ENCODE data around the gene BCLAF1. TPM values are rescaled to one million over a fixed set of nuclear protein-coding genes. Genes with fewer than 3 reads are reported as not detected.

Gene BCLAF1
- polyA plus RNA-seq, 3 donors, result 32.5 to 75.8 (median 47.0) TPM

DNA sequence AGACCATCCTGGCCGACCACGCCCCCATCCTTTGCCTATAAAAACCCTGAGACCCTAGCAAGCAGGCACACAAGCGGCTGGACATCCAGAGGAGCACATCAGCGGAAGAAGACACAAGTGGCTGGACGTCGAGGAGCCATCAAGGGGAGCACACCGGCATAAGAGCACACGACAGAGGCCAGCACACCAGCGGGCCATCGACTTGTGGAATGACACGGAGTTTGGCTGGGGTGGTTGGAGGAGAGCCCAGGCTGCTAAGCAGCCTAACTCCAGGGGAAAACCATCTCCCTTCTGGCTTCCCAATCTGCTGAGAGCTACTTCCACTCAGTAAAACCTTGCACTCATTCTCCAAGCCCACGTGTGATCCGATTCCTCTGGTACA is 44.8 kb upstream of the BCLAF1 start:
- Histone ChIP-seq H3K36me3 (replicated peaks in 1 of 2; ENCODE audit: control insufficient read depth in 1 of 2, insufficient read depth in 2 of 2, low read length in 2 of 2) (no peaks in the 10 kb centered on the region), H2AFZ (ENCODE audit: insufficient read depth, low read depth, low read length, poor library complexity, severe bottlenecking) (no peak overlapping the region), H3K4me1 (ENCODE audit: control insufficient read depth in 1 of 2, insufficient read depth in 2 of 2, low read length in 2 of 2) (no peaks in the 10 kb centered on the region), H3K9me3 (replicated peaks in 1 of 2; ENCODE audit: control insufficient read depth in 1 of 2, insufficient read depth in 1 of 2, low read length in 2 of 2) (no peaks in the 10 kb centered on the region), H3K4me3 (replicated peaks in 1 of 3; ENCODE audit: low read depth in 2 of 3, low read length in 3 of 3) (no peak overlapping the region), H4K20me1 (ENCODE audit: insufficient read depth, low read length) (no peaks in the 10 kb centered on the region), H3K27ac (ENCODE audit: low read depth in 1 of 2, low read length in 2 of 2) (no peak overlapping the region), H3K79me2 (ENCODE audit: insufficient read depth, low read length) (no peaks in the 10 kb centered on the region), H3K27me3 (ENCODE audit: control insufficient read depth in 2 of 2, insufficient read depth in 2 of 2, low read length in 2 of 2) (no peaks in the 10 kb centered on the region), H3K9ac (ENCODE audit: insufficient read depth, low read length, poor library complexity, severe bottlenecking) (no peak overlapping the region), H3K4me2 (replicated peaks; ENCODE audit: extremely low read depth, low read length, poor library complexity, severe bottlenecking) (no peak overlapping the region)
- WGBS (ENCODE audit: insufficient coverage), result 93% methylated on average over 9 of the region's 13 CpGs
- Mint-ChIP-seq H3K4me1 (no peaks in the 10 kb centered on the region), H3K27ac (no peak overlapping the region), H3K36me3 (no peaks in the 10 kb centered on the region), H3K27me3 (ENCODE audit: low read depth in 3 of 3) (peaks cover 0 to 4% (median 2%) of the 10 kb centered on the region in 3 donors), H3K4me3 (no peak overlapping the region), H3K9me3 (peaks cover 0 to 1% (median 0%) of the 10 kb centered on the region in 7 donors)
- no peak for TF ChIP-seq CTCF (IDR thresholded peaks at IDR 0.05)
- no peak for DNase-seq
- intact Hi-C loops (cut with micrococcal nuclease), result no loop called here

- peaks cover 0 to 4% (median 2%) of the 10 kb centered on the region in 3 donors for H3K27me3 Mint-ChIP-seq (ENCODE audit: low read depth in 3 of 3)
- Histone ChIP-seq H3K4me1 (ENCODE audit: control insufficient read depth in 1 of 2, insufficient read depth in 2 of 2, low read length in 2 of 2) (no peaks in the 10 kb centered on the region), H3K9ac (ENCODE audit: insufficient read depth, low read length, poor library complexity, severe bottlenecking) (no peak overlapping the region), H3K36me3 (replicated peaks in 1 of 2; ENCODE audit: control insufficient read depth in 1 of 2, insufficient read depth in 2 of 2, low read length in 2 of 2) (no peaks in the 10 kb centered on the region), H4K20me1 (ENCODE audit: insufficient read depth, low read length) (no peaks in the 10 kb centered on the region), H3K9me3 (replicated peaks in 1 of 2; ENCODE audit: control insufficient read depth in 1 of 2, insufficient read depth in 1 of 2, low read length in 2 of 2) (no peaks in the 10 kb centered on the region), H3K27ac (ENCODE audit: low read depth in 1 of 2, low read length in 2 of 2) (no peak overlapping the region), H3K4me2 (replicated peaks; ENCODE audit: extremely low read depth, low read length, poor library complexity, severe bottlenecking) (no peak overlapping the region), H2AFZ (ENCODE audit: insufficient read depth, low read depth, low read length, poor library complexity, severe bottlenecking) (no peak overlapping the region), H3K4me3 (replicated peaks in 1 of 3; ENCODE audit: low read depth in 2 of 3, low read length in 3 of 3) (no peak overlapping the region), H3K27me3 (ENCODE audit: control insufficient read depth in 2 of 2, insufficient read depth in 2 of 2, low read length in 2 of 2) (no peaks in the 10 kb centered on the region), H3K79me2 (ENCODE audit: insufficient read depth, low read length) (no peaks in the 10 kb centered on the region)
- WGBS (ENCODE audit: insufficient coverage), result 92% methylated on average over 9 of the region's 11 CpGs
- H3K9me3 Mint-ChIP-seq, result peaks cover 0 to 1% (median 0%) of the 10 kb centered on the region in 7 donors
- no peak for DNase-seq
- intact Hi-C loops (cut with micrococcal nuclease), result no loop called here
- peak overlapping the region in 1 of 7 donors; percentile 41 for H3K27ac Mint-ChIP-seq
- H3K4me3 Mint-ChIP-seq, result no peak overlapping the region
- no peaks in the 10 kb centered on the region for H3K36me3 Mint-ChIP-seq
- no peak for TF ChIP-seq CTCF (IDR thresholded peaks at IDR 0.05)
- no peaks in the 10 kb centered on the region for H3K4me1 Mint-ChIP-seq
These were observed 44.3 kb upstream of the BCLAF1 start for GRCh38 chr6:136333824-136334464.
